Measurements from ENCODE around the gene ANAPC2. TPM values are rescaled to one million over a fixed set of nuclear protein-coding genes. Genes with fewer than 3 reads are reported as not detected.

The ANAPC2 gene
- total RNA-seq, 8 experiments from 2014 or later: 11.9 to 43.3 (median 20.0) TPM

DNA sequence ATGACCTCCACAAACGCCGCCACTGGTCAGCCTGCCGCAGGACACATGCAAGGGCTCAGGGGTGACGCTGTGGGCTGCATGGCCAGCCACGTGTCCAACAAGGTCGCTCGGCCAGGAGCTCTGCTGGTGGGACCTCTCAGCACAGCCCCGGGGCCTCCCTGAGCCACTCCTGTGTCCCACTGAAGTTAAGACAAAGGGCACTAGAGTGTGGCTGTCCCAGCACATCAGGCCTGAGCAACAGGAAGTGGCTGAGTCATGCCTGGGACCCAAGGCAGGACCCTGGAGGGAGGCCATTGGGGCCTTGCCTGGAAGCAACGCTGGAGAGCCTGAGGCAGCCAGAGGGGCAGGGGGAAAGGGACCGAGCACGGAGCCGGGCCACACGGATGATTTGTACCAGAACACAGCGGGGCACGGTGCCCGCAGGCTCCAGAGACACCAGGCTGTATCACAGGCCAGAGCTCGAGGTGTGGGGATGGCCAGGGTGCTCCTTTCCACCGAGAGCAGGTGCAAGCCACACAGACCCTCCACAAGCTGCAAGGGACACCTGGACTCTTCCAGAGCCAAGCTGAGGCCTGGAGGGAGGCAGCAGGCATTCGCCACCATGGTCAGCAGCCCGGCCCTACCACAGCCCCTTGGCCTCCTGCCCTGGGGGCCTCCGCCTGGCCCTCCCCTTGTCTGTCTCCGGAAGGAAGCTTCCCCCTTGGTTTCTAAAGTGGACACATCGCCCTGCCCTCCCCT lies 10.0 kb downstream of the ANAPC2 start:
- 67 to 100% (median 81%) methylated on average over 1 to 9 of the region's 23 CpGs; no CpG with 5 or more reads in 4 of the 10 experiments for WGBS, 10 experiments
- no peak for ATAC-seq (replicated peaks in 6 of 8)
- Histone ChIP-seq H3K4me1 (replicated peaks in 1 of 2) (peaks cover 5 to 8% of the 10 kb centered on the region in 2 donors), H3K4me3 (no peak overlapping the region), H3K27ac (no peak overlapping the region)
- in situ Hi-C loops (cut with MboI; ENCODE audit: low pct_unique_long_range_greater_than_20kb in 2 of 9, low sequenced_read_pairs in 9 of 9, unreplicated experiment in 9 of 9): no loop called here

DNA sequence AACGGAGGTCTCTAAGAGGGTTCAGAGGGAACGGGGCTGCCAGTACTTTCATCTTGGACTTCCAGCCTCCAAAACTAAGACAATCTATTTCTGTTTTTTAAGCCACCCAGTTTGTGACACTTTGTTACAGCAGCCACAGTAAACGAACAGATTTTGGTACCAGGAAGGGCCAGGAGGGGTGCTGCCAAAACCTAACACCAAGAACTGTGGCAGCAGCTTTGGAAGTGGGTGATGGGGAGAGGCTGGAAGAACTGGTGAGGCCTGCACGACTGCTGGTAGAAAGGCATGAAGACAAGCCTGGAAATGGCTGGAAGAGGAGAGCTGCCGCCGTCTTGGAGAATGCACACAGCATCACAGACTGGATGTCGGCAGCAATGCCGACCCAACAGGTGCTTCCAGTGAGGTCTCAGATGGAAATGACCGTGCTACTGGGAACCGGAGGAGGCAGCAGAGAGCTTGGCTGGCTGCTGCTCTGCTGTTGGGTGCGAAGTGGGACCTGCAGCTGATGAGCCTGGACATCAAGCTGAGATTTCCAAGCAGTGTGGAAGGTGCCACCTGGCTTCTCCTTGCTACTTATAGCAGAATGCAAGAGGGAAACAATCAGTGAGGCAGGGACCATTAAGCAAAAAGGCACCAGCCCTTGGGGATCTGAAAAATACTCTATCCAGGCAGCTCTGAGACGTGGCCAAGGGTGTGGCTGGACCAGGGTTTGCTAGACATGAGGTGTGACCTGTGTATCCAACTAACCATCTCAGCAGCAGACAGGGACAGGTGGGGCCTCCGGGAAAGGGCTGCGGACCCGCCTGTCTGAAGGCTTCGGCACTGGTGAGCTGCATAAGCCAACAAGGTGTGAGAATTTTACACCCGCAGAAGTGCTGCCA lies 11.8 kb downstream of the ANAPC2 start:
- H3K4me3 ChIP-seq: no peak overlapping the region
- in situ Hi-C loops (cut with MboI; ENCODE audit: low pct_unique_long_range_greater_than_20kb in 2 of 9, low sequenced_read_pairs in 9 of 9, unreplicated experiment in 9 of 9): no loop called here
- ATAC-seq (replicated peaks in 6 of 8): peak in 5 of 8 experiments; percentile 14 to 71 (median 68)
- peaks cover 5 to 8% of the 10 kb centered on the region in 2 donors for H3K4me1 ChIP-seq (replicated peaks in 1 of 2)
- no peak overlapping the region for H3K27ac ChIP-seq
- WGBS, 10 experiments: 23 to 100% (median 36%) methylated on average over 1 to 12 of the region's 17 CpGs; no CpG with 5 or more reads in 2 of the 10 experiments

DNA sequence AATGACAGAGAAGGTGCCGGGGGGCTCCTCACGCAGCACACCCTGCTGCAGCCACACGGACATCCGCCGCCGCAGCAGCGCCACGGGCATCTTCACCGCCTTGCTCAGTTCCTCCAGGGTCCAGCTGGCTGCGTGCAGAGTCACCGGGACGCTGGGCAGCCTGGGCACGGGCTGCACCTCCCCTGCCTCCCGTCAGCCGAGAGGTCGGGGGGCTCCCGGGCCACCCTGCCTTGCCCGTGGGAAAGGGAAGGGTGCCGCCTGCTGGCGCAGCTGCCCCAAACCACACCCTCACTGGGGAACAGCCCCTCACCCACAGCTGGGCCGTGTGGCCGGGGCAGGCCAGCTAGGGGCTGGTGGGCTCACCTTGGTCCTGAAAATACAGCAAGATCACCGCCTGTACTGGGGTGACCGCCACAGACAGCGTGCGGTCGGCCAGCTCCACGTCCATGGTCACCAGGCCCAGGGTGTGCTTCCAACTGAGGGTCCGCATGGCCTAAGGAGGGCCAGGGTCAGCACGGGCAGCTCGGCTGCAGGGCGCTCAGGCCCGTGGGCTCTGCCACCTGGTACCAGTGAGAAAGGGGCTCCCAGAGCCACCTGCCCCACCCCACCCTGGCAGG lies 12.9 kb downstream of the ANAPC2 start:
- in situ Hi-C loops (cut with MboI; ENCODE audit: low pct_unique_long_range_greater_than_20kb in 2 of 9, low sequenced_read_pairs in 9 of 9, unreplicated experiment in 9 of 9): no loop called here
- no peak overlapping the region for H3K4me3 ChIP-seq

DNA sequence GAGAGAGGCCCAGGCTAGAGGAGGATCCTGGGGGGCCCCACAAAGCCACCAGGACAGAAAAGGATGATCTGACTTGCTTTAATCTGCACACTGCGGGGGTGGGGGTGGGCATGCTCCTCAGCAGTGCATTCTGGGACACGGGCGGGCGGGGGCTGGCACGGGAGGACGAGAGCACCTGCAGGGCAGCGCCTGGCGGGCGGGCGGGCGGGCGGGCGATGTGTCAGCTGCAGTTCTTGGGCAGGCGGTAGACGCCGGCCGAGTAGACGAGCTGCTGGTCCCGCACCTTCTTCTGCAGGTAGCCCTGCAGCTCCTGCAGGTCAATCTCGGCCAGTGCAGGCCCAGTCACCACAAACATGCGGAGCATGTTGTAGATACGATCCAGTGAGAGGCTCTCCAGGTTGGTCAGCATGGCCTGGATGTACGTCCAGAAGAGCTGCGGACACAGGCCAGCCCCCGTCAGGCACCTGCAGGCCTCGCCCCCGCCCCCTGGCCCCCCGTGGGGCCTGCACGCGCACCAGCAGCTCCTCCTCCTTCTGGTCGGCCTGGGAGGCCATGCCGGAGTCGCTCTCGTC lies 13.6 kb downstream of the ANAPC2 start:
- 6% methylated on average over 3 of the region's 34 CpGs; no CpG with 5 or more reads in 9 of the 10 experiments for WGBS, 10 experiments
- in situ Hi-C loops (cut with MboI; ENCODE audit: low pct_unique_long_range_greater_than_20kb in 2 of 9, low sequenced_read_pairs in 9 of 9, unreplicated experiment in 9 of 9): no loop called here
- no peak overlapping the region for H3K4me3 ChIP-seq
- H3K27ac ChIP-seq: no peak overlapping the region
- peaks cover 5 to 8% of the 10 kb centered on the region in 2 donors for H3K4me1 ChIP-seq (replicated peaks in 1 of 2)
- ATAC-seq (replicated peaks in 6 of 8): peak in 5 of 8 experiments; percentile 5 to 34 (median 24)

More for the DNA sequence above, 12.9 kb downstream of the ANAPC2 start:
- Histone ChIP-seq H3K27ac (no peak overlapping the region), H3K4me1 (replicated peaks in 1 of 2) (peaks cover 5 to 8% of the 10 kb centered on the region in 2 donors)
- WGBS, 10 experiments: 13 to 33% (median 18%) methylated on average over 1 to 16 of the region's 33 CpGs; no CpG with 5 or more reads in 6 of the 10 experiments
- peak in 7 of 8 experiments; percentile 9 to 46 (median 31) for ATAC-seq (replicated peaks in 6 of 8)

DNA sequence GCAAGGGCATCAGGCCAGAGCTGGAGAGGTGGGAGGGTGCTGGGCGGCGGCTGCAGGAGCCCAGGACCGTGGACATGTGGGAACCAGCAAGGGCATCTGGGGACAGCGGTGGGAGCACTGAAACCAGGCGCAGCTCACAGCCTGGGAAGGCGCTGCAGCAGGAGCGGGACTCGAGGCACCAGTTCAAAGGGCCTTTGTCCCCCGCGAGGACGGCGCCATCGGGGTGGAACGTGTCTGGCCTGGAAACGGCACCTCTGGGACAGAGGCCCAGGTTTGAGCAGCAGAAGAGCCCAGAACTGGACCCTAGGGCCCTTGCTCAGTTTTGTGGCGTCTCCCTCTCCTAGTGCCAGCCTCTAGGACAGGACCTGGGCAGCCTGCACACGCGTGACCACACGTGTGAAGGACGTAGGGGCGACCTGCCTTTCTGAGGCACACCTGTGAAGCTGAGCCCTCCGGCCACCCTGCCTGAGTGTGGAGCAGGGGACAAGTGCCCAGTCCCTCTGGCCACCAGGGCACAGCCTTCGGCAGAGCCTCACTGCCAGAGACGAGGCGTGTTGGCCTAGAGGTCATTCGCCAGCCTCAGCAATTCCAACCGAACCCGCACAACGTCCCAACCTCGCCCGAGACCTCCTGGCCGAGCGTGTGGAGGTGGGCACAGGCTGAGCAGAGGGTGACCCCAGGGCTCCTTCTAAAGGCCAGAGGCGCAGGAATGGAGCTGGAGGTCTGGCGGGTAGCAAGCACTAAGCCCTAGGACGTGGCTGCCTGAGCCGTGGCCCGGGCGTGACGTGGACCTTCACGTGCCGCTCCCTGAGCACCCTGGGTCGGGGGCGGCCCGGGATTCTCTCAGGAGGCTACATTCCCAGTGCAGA lies 14.3 kb downstream of the ANAPC2 start:
- peak in 3 of 8 experiments; percentile 4 to 24 (median 23) for ATAC-seq (replicated peaks in 6 of 8)
- 50 to 85% (median 52%) methylated on average over 6 to 18 of the region's 45 CpGs; no CpG with 5 or more reads in 7 of the 10 experiments for WGBS, 10 experiments
- no peak overlapping the region for H3K4me3 ChIP-seq
- in situ Hi-C loops (cut with MboI; ENCODE audit: low pct_unique_long_range_greater_than_20kb in 2 of 9, low sequenced_read_pairs in 9 of 9, unreplicated experiment in 9 of 9): no loop called here
- peaks cover 5 to 8% of the 10 kb centered on the region in 2 donors for H3K4me1 ChIP-seq (replicated peaks in 1 of 2)
- no peak overlapping the region for H3K27ac ChIP-seq

DNA sequence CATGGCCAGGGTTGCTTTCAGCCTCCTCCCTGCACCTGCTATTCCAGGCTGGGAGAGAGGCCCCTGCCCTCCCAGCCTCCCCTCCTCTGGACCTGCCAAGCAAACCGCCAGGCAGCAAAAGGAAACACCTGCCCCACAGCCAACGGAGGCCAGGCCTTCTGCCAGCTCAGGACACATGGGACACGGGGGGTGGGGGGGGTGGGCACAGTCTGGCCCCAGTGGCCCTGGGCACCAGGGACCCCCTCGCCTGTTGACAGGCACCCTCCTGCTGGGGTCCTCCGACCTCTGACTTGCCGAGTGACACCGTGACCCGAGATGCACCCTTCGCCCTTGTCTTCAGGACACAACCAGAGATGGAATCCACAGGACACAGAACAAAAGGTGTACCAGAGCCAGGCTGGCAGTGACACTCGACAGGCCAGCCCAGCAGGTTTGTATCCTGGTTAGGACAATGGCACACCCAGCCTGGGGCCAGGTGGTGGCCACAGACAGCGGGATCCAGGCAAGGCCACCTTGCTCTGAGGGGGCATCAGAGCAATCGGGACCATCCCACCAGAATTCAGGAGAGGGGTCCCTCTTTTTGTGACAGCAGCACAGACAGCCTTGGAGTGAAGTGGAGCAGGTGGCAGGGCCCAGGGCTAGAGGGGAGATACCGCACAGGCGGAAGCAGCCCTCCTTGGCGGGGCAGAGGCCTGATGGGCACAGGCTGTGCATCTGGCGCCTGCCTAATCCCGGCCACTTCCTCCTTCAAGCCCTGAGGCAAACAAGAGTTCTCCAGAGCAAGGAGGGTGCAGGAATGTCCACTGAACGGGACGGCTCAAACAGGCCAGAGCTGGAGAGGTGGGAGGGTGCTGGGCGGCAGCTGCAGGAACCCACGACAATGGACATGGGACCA lies 15.2 kb downstream of the ANAPC2 start:
- peak in 1 of 8 experiments; percentile 31 for ATAC-seq (replicated peaks in 6 of 8)
- Histone ChIP-seq H3K27ac (no peak overlapping the region), H3K4me3 (no peak overlapping the region), H3K4me1 (replicated peaks in 1 of 2) (peaks cover 5 to 8% of the 10 kb centered on the region in 2 donors)
- in situ Hi-C loops (cut with MboI; ENCODE audit: low pct_unique_long_range_greater_than_20kb in 2 of 9, low sequenced_read_pairs in 9 of 9, unreplicated experiment in 9 of 9): no loop called here
- 0 to 100% (median 65%) methylated on average over 1 to 8 of the region's 21 CpGs; no CpG with 5 or more reads in 4 of the 10 experiments for WGBS, 10 experiments

DNA sequence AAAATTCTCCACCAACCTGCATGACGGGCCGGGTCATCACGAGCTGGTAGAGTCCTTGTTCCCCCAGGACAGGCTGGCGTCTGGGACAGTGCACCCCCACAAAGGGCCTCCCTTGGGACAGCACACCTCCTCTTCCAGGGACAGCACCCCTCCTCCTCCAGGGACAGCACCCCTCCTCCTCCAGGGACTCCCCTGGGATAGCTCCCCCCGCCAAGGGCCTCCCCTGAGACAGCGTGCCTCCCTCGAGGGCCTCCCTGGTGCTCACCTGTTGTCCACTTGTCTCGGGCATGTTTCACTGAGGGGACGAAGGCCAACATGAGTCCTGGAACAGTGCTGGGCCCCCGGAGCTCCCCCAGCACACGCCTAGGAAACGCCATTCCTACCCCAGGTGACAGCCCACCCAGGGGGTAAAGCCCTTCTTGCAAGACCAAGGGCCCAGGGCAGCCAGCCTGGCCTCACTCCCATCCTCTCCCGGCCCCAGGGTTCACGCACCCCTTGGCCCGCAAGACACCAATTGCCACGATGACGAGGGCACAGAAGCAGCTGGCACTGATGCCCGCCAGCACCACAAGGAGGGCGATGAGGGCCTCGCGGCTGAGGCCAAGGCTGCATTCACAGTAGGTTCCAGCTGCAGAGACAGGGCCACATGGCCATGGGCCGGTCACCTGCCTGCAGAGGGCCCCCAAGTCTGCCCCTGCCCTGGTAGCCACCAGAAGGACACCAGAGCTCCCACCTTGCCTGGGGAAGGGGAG lies 17.0 kb downstream of the ANAPC2 start:
- 20 to 80% (median 80%) methylated on average over 1 to 5 of the region's 22 CpGs; no CpG with 5 or more reads in 5 of the 10 experiments for WGBS, 10 experiments
- Histone ChIP-seq H3K4me3 (no peak overlapping the region), H3K27ac (no peak overlapping the region), H3K4me1 (replicated peaks in 1 of 2) (peaks cover 18 to 19% of the 10 kb centered on the region in 2 donors)
- no peak for ATAC-seq (replicated peaks in 6 of 8)
- in situ Hi-C loops (cut with MboI; ENCODE audit: low pct_unique_long_range_greater_than_20kb in 2 of 9, low sequenced_read_pairs in 9 of 9, unreplicated experiment in 9 of 9): no loop called here

DNA sequence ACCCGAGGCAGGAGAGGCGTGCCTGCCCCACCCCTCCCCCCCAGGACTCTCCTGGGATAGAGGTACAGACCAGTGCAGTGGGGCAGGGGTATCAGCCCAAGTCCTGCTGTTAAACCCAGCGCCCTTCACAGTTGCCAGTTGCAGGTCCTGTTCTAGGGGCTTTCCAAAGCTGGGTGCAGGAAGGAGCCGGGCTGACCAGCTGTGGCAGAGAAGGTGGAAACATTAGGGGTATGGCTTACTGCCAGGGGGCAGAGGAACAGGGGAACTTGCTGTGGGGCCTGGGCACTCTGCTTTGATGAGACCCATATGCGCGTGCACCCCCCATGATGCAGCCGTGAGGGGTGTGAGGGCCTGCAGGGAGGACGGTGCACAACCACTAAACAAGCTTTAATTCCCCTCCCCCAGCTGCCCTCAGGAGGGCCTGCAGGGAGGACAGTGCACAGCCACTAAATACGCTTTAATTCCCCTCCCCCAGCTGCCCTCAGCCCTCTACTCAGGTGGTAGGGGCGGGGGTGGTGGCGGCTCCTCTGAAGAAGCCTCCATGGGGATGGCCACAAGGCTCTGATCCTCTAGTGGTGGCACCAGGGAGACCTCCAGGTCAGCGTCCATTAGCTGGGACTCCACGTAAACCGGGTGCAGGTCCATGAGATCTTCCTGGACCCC lies 17.7 kb downstream of the ANAPC2 start:
- 0 to 70% (median 26%) methylated on average over 1 to 3 of the region's 14 CpGs; no CpG with 5 or more reads in 6 of the 10 experiments for WGBS, 10 experiments
- H3K4me1 ChIP-seq (replicated peaks in 1 of 2): peaks cover 18 to 19% of the 10 kb centered on the region in 2 donors
- in situ Hi-C loops (cut with MboI; ENCODE audit: low pct_unique_long_range_greater_than_20kb in 2 of 9, low sequenced_read_pairs in 9 of 9, unreplicated experiment in 9 of 9): no loop called here
- H3K27ac ChIP-seq: no peak overlapping the region
- no peak for ATAC-seq (replicated peaks in 6 of 8)
- H3K4me3 ChIP-seq: no peak overlapping the region

DNA sequence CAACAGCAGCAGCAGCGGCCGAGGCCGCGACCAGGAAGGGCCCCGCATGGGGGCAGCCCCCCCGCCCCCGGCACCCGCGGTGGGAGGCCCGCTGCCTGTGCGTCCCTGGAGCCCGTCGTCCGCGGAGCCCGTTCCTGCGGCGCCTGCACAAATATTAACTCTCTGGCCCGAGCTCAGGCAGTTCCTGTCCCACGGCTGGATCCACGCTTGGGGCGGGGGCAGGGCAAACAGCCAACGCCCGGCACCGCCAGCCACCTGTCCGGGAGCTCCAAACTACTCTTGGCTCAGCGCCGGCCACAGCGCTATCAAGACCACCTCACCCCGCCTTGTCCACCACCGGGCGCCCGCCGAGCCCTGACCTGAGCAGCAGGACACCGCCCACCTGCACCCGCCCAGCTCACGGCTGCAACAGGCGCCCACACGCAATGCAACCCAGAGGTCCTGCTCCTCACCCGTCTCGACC lies 18.4 kb downstream of the ANAPC2 start, which contains the start of gene LRRC26:
TSS of gene LRRC26 (minus strand) at position 156 of the 463 bp plus-strand sequence. CDS start at position 48, 108 bp downstream.
- no peak for ATAC-seq (replicated peaks in 6 of 8)
- peaks cover 13 to 16% of the 10 kb centered on the region in 2 donors for H3K4me1 ChIP-seq (replicated peaks in 1 of 2)
- in situ Hi-C loops (cut with MboI; ENCODE audit: low pct_unique_long_range_greater_than_20kb in 2 of 9, low sequenced_read_pairs in 9 of 9, unreplicated experiment in 9 of 9): no loop called here
- H3K4me3 ChIP-seq: peak within 1 kb of the TSS; percentile 39 to 50 (median 44)
- peak within 1 kb of the TSS; percentile 54 to 55 for H3K27ac ChIP-seq
- WGBS, 10 experiments: 3 to 12% (median 7%) methylated on average over 3 to 14 of the region's 41 CpGs; no CpG with 5 or more reads in 7 of the 10 experiments
